Stimulated activated CD4-positive, alpha-beta T cell treated with anti-CD3 and anti-CD28 coated beads, TNF-alpha, amount 100 ng/mL, for 1 hour (primary cell): ENCODE results near the gene CCHCR1.
"Not testable (repeated sequence)": the region's sequence is repeated elsewhere in the genome, so short reads cannot be mapped to it uniquely, and the experiment has no call there.

ENCODE experiments used
- DNase-seq, 3 donors: peaks; one replicate each; pipeline ENCODE4 v3.0.0-alpha.2; 2020; ENCODE audit warnings: low read depth in 3 of 3, low spot score in 1 of 3

The CCHCR1 gene

DNA sequence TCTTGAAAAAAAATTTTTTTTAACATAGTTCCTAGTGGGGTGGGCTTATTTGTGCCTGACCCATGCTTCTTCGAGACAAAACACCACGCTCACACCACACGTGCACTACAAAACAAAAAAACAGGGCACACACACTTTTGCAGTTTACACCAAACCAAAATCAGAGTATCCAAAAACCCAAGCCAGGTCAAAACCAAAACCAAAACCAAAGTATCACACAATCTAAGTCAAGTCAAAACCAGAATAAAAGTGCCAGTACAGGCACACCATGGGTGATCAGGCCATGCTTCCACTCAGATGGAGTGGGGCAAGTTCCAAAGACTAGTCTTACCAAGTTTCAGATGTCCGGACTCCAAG, 28.1 kb upstream of the CCHCR1 start:
- not testable (repeated sequence) for DNase-seq

DNA sequence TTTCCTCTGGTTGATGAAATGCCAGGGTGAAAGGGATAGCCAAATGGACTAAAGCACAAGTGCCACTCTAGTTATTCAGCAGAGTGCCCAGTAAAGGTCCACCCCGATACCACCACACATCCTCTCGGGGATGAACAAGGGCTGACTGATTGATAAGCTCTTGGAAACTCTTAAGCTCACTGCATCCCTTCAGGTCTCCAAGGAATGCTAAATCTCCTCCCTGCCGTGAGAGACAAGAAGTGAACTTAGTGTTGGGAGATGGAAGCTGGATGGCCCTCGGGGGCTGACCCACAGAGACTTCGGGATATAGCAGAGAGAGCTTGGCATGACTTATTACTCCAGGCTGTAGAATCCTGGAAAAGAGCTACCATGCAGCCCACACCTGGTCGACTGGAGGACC, 26.3 kb upstream of the CCHCR1 start:
- not testable (repeated sequence) for DNase-seq

- DNase-seq: not testable (repeated sequence)
These were observed 25.7 kb upstream of the CCHCR1 start for GRCh38 chr6:31183287-31183686.

DNA sequence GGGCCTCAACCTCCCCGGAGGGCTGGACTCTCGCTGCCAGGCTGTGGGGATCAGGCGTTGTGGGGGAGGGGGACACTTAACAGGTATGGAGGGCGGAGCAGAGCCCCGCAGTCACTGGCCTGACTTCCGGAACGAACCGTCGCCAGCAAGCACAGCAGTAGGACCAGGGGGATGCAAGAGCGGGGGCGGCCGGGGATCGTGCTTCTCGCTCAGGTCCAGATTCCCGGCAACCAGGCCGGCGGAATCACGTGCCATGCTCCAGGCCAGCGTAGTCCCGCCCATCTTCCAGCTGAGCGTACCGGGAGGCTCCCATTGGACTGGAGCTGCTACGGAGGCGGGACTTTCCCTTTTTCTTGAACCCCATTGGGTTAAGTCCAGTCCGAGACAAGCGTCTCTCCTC, 22.9 kb upstream of the CCHCR1 start:
- no peak for DNase-seq

DNA sequence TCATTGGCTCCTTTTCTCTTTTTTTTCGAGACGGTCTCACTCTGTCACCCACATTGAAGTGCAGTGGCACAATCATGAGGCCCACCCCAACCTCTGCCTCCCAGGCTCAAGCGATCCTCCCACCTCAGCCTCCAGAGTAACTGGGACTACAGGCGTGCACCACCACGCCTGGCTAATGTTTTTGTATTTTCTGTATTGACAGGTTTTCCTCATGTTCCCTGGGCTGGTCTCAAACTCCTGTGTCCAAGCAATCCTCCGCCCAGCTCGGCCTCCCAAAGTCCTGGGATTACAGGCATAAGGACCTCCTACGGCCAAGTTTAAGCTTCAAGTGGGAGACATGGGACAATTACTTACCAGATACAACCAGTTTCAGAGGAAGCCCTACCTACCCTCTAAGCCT, 22.3 kb upstream of the CCHCR1 start:
- no peak for DNase-seq

- no peak for DNase-seq
These were observed 21.4 kb upstream of the CCHCR1 start for GRCh38 chr6:31179042-31179386.

- no peak for DNase-seq
These were observed 20.8 kb upstream of the CCHCR1 start for GRCh38 chr6:31178143-31179041.

GRCh38 chr6:31175971-31176370, 18.4 kb upstream of the CCHCR1 start:
- DNase-seq: no peak

DNA sequence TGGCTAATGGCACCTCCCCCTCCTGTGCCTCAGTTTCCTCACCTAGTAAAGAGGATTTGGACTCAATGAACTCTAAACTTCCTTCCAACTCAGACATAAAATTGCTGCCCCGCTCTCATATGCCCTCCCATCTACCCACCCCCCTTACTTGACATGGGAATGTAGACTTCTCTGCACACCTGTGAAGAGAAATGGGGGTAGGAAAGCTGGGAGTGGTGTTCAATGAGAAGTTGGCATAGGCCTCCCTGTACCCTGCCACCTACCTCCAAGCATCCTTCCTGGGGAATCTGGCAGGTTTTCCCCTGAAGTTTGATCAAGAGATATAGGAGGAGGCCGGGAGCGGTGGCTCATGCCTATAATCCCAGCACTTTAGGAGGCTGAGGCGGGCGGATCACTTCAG, 16.8 kb upstream of the CCHCR1 start:
- no peak for DNase-seq

GRCh38 chr6:31173406-31173805, 15.8 kb upstream of the CCHCR1 start:
- DNase-seq: no peak

DNA sequence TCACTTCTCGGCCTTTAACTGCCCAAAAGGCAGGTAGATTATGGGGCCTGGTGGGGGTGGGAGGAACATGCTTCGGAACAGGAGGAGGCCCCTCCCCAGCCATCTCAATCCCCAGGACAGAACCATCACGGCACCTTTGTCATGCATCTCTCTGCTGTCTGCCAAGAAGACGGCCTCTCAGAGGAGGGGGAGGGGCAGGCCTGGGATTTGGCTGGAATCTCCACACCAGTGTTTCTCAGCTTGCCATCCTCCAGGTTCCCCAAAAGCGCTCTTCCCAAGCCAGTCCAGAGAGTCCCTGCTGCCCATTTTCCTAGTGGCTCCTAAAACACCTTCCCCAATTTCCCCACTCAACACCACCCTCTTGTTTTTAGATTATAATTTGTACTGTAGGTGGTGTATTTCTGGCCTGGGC, 15.4 kb upstream of the CCHCR1 start:
- DNase-seq: no peak

DNA sequence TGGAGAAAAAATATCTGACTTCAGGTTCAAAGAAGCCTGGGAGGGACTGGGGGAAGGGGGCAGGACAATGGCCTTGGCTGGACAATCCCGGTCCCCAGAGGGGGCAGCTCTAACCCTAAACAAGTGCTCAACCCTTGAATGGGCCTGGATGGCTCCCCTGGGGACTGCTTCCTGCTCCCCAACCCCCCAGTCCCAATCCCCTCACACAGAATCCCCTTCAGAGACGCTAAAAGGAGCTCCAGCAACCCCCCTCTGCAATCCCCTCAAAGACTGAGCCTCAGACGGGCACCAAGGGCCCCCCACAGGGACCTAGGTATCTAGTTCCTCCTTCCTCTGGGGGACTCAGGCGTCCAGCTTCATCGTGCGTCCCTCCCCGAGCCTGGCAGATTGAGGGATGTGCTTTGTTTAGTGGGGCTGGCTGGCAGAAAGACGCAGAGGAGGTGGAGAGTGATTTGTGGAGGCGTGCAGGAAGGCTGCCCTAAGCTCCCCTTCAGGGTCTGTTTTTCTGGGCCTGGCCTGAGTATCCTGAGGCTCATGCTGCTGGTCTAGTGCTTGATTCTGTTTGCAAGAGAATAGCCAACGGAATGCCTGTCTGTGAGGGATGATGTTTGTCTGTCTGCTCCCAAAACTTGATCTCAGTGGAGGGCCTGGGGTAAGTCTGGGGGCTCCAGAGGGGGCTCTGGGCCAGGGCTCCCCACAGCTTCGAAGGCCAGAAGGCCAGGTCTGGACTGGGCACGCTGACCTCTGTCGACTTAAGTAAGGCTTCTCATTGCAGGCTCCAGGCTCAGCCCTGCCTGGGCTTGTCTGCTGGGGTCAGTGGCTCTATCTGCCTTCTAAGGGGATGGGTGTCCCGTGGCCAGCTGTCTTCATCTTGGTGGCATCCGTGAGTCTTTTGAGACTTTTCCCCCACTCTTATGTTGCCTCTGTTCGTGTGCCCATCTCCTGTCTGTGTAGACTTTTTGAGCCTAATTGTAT, 14.6 kb upstream of the CCHCR1 start:
- DNase-seq: no peak

DNA sequence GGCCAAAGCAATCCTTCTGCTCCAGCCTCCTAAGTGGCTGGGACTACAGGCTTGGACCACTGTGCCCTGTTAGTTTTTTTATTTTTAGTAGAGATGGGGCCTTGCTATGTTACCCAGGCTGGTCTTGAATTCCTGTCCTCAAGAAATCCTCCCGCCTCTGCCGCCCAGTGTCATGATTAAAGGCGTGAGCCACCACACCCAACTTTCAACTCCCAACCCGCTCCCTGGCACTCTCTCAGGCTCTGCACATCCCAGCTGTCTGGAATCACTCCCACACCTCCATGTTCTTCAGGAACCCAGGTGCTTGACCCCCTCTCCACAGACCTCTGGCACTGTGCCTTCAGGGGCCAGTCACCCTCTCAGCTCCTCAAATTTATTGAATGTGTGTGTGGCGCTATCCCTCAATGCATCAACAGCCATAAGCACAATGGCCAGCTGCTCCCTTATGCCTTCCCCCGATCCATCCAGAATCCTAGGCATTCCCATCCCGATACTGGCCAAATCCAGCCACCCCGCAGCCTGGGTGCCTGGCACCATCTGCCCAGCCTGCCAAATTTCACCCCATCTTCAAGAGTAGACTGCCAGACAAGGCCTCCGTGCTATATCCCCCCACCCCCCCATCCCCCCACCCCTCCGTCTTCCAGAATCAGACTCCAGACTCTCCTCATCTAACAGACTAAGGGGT, 13.5 kb upstream of the CCHCR1 start:
- no peak for DNase-seq

GRCh38 chr6:31170600-31170881, 12.9 kb upstream of the CCHCR1 start, which contains the start of gene POU5F1:
Gene POU5F1 (minus strand): TSS chr6:31170682. CDS start chr6:31170620, 62 bp downstream.
- no peak for DNase-seq

GRCh38 chr6:31169858-31170599, 12.4 kb upstream of the CCHCR1 start:
- not testable (repeated sequence) for DNase-seq

DNA sequence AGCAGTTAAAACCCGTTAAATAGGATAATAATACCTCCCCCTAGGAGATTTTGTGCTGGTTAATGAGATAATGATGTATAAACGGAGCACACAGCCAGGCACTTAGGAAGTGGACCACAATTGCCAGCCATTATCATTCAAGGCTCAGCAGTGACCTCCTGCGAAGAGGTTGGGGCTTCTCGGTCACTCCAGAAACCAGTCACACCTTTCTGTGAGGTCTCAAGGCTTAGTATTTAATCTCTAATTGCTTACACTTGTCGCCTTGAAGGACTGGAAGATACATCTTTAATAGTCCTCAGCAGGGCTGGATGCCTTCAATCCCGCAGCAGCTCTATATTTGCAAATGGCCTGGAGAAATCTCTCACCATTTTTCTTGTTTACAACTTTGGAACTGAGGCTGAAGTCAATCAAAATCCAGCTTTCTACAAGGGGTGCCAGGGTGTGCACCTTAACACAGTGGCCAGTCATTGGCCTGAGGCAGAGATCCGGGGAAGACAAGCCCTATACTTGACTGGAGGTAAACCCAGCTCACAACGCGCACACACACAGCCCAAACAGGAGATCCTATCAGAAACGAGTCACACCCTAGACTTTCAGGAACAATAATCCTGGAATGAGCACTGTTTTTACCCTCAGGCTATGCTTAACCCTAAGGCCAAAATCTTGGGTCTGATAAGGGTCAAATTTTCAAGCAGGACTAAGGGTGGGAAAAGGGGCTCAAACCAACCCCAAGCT, 11.7 kb upstream of the CCHCR1 start:
- no peak for DNase-seq

GRCh38 chr6:31168606-31169005, 11.0 kb upstream of the CCHCR1 start:
- no peak for DNase-seq

GRCh38 chr6:31165986-31166385, 8.4 kb upstream of the CCHCR1 start:
- no peak for DNase-seq

DNA sequence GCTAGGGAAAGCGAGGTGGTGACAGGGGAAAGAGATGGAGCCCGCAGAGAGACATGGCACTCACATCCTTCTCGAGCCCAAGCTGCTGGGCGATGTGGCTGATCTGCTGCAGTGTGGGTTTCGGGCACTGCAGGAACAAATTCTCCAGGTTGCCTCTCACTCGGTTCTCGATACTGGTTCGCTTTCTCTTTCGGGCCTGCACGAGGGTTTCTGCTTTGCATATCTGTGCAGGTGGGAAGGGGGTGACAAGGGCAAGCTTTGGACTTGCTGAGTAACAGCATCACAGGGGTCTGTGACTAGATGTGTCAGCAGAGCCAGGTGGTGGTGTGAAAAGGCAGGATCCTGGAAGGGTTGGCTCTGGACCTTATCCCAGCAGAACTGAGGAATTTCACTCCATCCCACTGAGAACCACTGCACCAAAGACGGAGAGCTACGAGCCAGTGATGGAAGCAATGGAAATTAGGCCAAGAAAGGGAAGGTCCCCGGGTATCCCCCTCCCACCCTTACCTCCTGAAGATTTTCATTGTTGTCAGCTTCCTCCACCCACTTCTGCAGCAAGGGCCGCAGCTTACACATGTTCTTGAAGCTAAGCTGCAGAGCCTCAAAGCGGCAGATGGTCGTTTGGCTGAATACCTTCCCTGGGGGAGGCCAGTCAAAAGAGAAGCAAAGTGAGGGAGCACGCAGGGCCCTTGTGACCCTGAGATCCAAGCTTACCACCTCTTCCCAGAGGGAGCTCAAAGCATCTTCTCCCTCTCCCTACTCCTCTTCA, 7.6 kb upstream of the CCHCR1 start:
- DNase-seq: not testable (repeated sequence)
